Prostate gland (tissue), 2 donors: Measurements from ENCODE around the gene ELN. TPM values are rescaled to one million over a fixed set of nuclear protein-coding genes. Genes with fewer than 3 reads are reported as not detected.

Experiments
- DNase-seq: peaks from one replicate; pipeline ENCODE4 v3.0.0-alpha.2; 2019; ENCODE audit warnings: low spot score
- H3K27ac ChIP-seq, 2 donors: fragments of 200-600 bp; sonication (generic); 2 replicates each; pipeline ENCODE4 v1.5.1; 2017 to 2019
- H3K27me3 ChIP-seq: fragments of 200-600 bp; sonication (generic); replicated peaks from 2 replicates; pipeline ENCODE4 v1.5.1; 2019; ENCODE audit not compliant: insufficient read depth
- H3K36me3 ChIP-seq, 2 donors: fragments of 200-600 bp; sonication (generic); 1 replicate in 1 of 2; 2 replicates in 1 of 2; pipeline versions ENCODE4 v1.5.1 to v1.8.1; 2017 to 2019
- H3K4me1 ChIP-seq: fragments of 200-600 bp; sonication (generic); replicated peaks from 2 replicates; pipeline ENCODE4 v1.5.1; 2019
- H3K4me3 ChIP-seq, 2 donors: fragments of 200-600 bp; sonication (generic); 2 replicates each; pipeline ENCODE4 v1.5.1; 2017 to 2019
- H3K9me3 ChIP-seq: fragments of 200-600 bp; sonication (generic); 2 replicates; pipeline ENCODE4 v1.5.1; 2017
- POLR2A ChIP-seq: fragments of 450-650 bp; IDR thresholded peaks from one replicate; pipeline ENCODE4 v1.6.1; 2016; ENCODE audit warnings: antibody characterized with exemption, mild to moderate bottlenecking
- POLR2AphosphoS5 ChIP-seq: sonication (generic); formaldehyde crosslinking; IDR thresholded peaks from one replicate; pipeline ENCODE4 v1.6.1; 2017; ENCODE audit warnings: antibody characterized with exemption
- WGBS: methylation state at CpG from one replicate; pipeline ENCODE4 v1.1.5; 2018; 5-methylcytosine and 5-hydroxymethylcytosine counted together
- intact Hi-C: fragments of 100-400 bp; cut with DNase I; formaldehyde crosslinking; loops from one replicate; pipeline ENCODE4 v1.14.2; 2022
- total RNA-seq, 2 donors: library from RNA; depleted of rRNA; stranded (reverse); fragments of >200 nt; gene quantifications; one replicate each; pipeline ENCODE4 v1.1.0, GENCODE V29; 2016
- TF ChIP-seq, protein P1 (sequence below), 4 experiments: fragments of 200-600 bp in 2 of 4; fragments of 450-650 bp in 2 of 4; sonication (generic) in 2 of 4; IDR thresholded peaks; 1 replicate in 3 of 4; 2 replicates in 1 of 4; pipeline ENCODE4 v1.5.1; 2016 to 2019; ENCODE audit warnings: antibody characterized with exemption in 4 of 4, mild to moderate bottlenecking in 2 of 4, moderate library complexity in 2 of 4

Gene ELN
- total RNA-seq, 2 donors from 2014 or later, result 34.7 to 93.4 TPM

GRCh38 chr7:73987298-73987697 is 40.7 kb upstream of the ELN start:
- no peak overlapping the region for H3K27ac ChIP-seq
- intact Hi-C loops, result loop anchor here (5.0 kb wide), 1 partner anchor 40 kb away; the partner anchor contains the start of gene ELN
- no peaks in the 10 kb centered on the region for H3K4me1 ChIP-seq
- no peak for DNase-seq
- TF ChIP-seq, protein P1, sequence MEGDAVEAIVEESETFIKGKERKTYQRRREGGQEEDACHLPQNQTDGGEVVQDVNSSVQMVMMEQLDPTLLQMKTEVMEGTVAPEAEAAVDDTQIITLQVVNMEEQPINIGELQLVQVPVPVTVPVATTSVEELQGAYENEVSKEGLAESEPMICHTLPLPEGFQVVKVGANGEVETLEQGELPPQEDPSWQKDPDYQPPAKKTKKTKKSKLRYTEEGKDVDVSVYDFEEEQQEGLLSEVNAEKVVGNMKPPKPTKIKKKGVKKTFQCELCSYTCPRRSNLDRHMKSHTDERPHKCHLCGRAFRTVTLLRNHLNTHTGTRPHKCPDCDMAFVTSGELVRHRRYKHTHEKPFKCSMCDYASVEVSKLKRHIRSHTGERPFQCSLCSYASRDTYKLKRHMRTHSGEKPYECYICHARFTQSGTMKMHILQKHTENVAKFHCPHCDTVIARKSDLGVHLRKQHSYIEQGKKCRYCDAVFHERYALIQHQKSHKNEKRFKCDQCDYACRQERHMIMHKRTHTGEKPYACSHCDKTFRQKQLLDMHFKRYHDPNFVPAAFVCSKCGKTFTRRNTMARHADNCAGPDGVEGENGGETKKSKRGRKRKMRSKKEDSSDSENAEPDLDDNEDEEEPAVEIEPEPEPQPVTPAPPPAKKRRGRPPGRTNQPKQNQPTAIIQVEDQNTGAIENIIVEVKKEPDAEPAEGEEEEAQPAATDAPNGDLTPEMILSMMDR (IDR thresholded peaks at IDR 0.05), result no peak
- no peak for TF ChIP-seq POLR2A
- no peak for TF ChIP-seq POLR2AphosphoS5
- WGBS, result 67% methylated on average over 4 of the region's 4 CpGs
- no peaks in the 10 kb centered on the region for H3K9me3 ChIP-seq
- H3K4me3 ChIP-seq, result no peak overlapping the region
- H3K27me3 ChIP-seq, result no peaks in the 10 kb centered on the region
- H3K36me3 ChIP-seq, result no peaks in the 10 kb centered on the region

DNA sequence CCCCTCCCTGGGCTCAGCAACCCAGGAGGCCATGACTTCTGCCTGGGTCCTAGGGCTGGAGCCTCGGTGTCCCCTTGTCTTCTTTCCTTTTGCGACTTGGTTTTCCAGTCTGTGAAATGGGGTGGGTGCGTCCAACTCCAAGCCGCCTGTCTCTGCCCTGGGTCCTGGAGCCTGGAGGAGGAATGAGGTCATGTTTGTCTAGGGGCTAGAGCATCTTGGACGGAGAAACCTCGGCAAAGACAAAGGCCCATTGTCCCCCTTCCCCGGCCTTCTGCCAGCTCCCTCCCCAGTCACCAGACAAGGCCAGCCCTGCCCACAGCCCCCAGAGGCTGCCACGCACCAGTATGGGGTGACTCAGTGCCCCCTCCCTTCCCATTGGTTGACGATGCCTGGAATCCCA is 39.8 kb upstream of the ELN start:
- Histone ChIP-seq H3K9me3 (no peaks in the 10 kb centered on the region), H3K4me1 (no peaks in the 10 kb centered on the region), H3K27ac (no peak overlapping the region), H3K4me3 (no peak overlapping the region), H3K36me3 (no peaks in the 10 kb centered on the region), H3K27me3 (no peaks in the 10 kb centered on the region)
- WGBS, result 66% methylated on average over 9 of the region's 9 CpGs
- no peak for DNase-seq
- TF ChIP-seq POLR2AphosphoS5, result no peak
- TF ChIP-seq, protein P1 (IDR thresholded peaks at IDR 0.05), result no peak
- TF ChIP-seq POLR2A, result no peak
- intact Hi-C loops, result loop anchor here (5.0 kb wide), 1 partner anchor 39 kb away; the partner anchor contains the start of gene ELN

DNA sequence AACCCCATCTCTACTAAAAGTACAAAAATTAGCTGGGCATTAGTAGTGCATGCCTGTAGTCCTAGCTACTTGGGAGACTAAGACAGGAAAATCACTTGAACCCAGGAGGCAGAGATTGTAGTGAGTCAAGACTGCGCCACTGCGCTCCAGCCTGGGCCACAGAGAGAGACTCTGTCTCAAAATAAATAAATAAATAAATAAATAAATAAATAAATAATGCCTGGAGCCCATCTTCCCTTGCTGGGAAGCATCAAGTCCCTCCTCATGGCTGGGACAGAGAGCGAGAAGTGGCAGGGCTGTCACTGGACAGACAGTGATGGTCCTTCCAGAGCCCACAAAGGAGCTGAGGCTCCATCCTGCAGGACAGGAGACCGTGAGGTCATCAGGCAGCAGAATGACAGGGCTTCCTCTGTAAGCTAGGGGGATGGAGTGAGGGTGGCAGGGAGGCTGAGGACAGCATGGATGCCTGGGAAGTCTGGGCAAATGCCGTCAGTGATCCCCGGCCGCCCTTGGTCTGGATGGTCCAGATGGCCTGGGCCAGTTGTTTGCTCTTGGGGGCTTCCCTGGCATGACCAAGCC is 36.4 kb upstream of the ELN start:
- Histone ChIP-seq H3K27ac (peak overlapping the region in 1 of 2 donors; percentile 19), H3K36me3 (no peaks in the 10 kb centered on the region), H3K27me3 (no peaks in the 10 kb centered on the region), H3K9me3 (no peaks in the 10 kb centered on the region), H3K4me1 (no peaks in the 10 kb centered on the region), H3K4me3 (no peak overlapping the region)
- intact Hi-C loops, result loop anchor here (5.0 kb wide), 1 partner anchor 94 kb away; no protein-coding TSS in a partner anchor
- DNase-seq, result no peak
- 96% methylated on average over 7 of the region's 7 CpGs for WGBS
- TF ChIP-seq, protein P1 (IDR thresholded peaks at IDR 0.05), result no peak
- TF ChIP-seq POLR2AphosphoS5, result no peak
- no peak for TF ChIP-seq POLR2A

GRCh38 chr7:73992101-73992562 is 35.8 kb upstream of the ELN start:
- Histone ChIP-seq H3K4me1 (no peaks in the 10 kb centered on the region), H3K4me3 (no peak overlapping the region), H3K9me3 (no peaks in the 10 kb centered on the region), H3K36me3 (no peaks in the 10 kb centered on the region), H3K27ac (peak overlapping the region in 1 of 2 donors; percentile 19), H3K27me3 (no peaks in the 10 kb centered on the region)
- peak; percentile 39 for DNase-seq
- peak; percentile 37 for TF ChIP-seq POLR2AphosphoS5
- TF ChIP-seq, protein P1 (IDR thresholded peaks at IDR 0.05), result no peak
- WGBS, result 17% methylated on average over 18 of the region's 18 CpGs
- intact Hi-C loops, result loop anchor here (5.0 kb wide), 1 partner anchor 95 kb away; no protein-coding TSS in a partner anchor

GRCh38 chr7:73994023-73994422 is 34.0 kb upstream of the ELN start:
- H3K9me3 ChIP-seq, result no peaks in the 10 kb centered on the region
- 25% methylated on average over 7 of the region's 7 CpGs for WGBS
- no peaks in the 10 kb centered on the region for H3K36me3 ChIP-seq
- intact Hi-C loops, result loop anchor here (5.0 kb wide), 1 partner anchor 97 kb away; no protein-coding TSS in a partner anchor
- no peak overlapping the region for H3K27ac ChIP-seq
- no peak overlapping the region for H3K4me3 ChIP-seq
- no peaks in the 10 kb centered on the region for H3K27me3 ChIP-seq
- DNase-seq, result no peak
- no peaks in the 10 kb centered on the region for H3K4me1 ChIP-seq
- TF ChIP-seq POLR2AphosphoS5, result peak; percentile 70
- TF ChIP-seq POLR2A, result no peak
